Measurements from ENCODE around the gene CDIPT.

The CDIPT gene

GRCh38 chr16:29809031-29809747 lies 53.8 kb downstream of the CDIPT start:
- no peak for DNase-seq

Measured in stimulated activated CD4-positive, alpha-beta T cell treated with anti-CD3 and anti-CD28 coated beads, Interleukin-2, amount 100 ng/mL, for 24 hours (primary cell).